Naive thymus-derived CD4-positive, alpha-beta T cell (primary cell): ENCODE results near the gene DTNB. TPM values are rescaled to one million over a fixed set of nuclear protein-coding genes. Genes with fewer than 3 reads are reported as not detected.

ENCODE experiments used
- ATAC-seq: fragments of 150-1000 bp; cut with Tn5 transposase; 2 replicates; pipeline ENCODE4 v1.10.0; 2021; ENCODE audit warnings: mild to moderate bottlenecking, moderate library complexity
- CTCF ChIA-PET: fragments of 350-600 bp; sonication (Branson Sonifier 250); formaldehyde crosslinking; loops from one replicate; lab custom pipeline; 2021; ENCODE audit warnings: antibody characterized with exemption; lab: Charles Lee
- POLR2A ChIA-PET: fragments of 350-600 bp; sonication (Branson Sonifier 250); formaldehyde crosslinking; loops from one replicate; lab custom pipeline; 2021; ENCODE audit warnings: antibody characterized with exemption, inconsistent platforms; lab: Charles Lee
- DNase-seq, 9 donors: peaks; one replicate each; pipeline versions ENCODE4 v3.0.0 to v3.0.0-alpha.2; 2020 to 2022; ENCODE audit warnings: mixed read lengths in 1 of 9
- H3K27ac ChIP-seq: one replicate; pipeline ENCODE4 v1.7.0; 2013; ENCODE audit warnings: mild to moderate bottlenecking, low read depth, low read length, moderate library complexity
- H3K27me3 ChIP-seq, 2 donors: one replicate each; pipeline ENCODE4 v1.7.0; 2013; ENCODE audit warnings: low read length in 2 of 2, mild to moderate bottlenecking in 2 of 2, moderate library complexity in 2 of 2; ENCODE audit not compliant: control insufficient read depth in 2 of 2, insufficient read depth in 2 of 2
- H3K36me3 ChIP-seq, 3 experiments: 1 replicate in 2 of 3; 2 replicates in 1 of 3; pipeline ENCODE4 v1.7.0; 2013; ENCODE audit warnings: low read length in 3 of 3, mild to moderate bottlenecking in 3 of 3, moderate library complexity in 1 of 3; ENCODE audit not compliant: insufficient read depth in 3 of 3, control insufficient read depth in 2 of 3
- H3K4me1 ChIP-seq, 2 donors: one replicate each; pipeline ENCODE4 v1.7.0; 2013; ENCODE audit warnings: low read length in 2 of 2, mild to moderate bottlenecking in 2 of 2, moderate library complexity in 1 of 2; ENCODE audit not compliant: control insufficient read depth in 2 of 2, insufficient read depth in 2 of 2
- H3K4me3 ChIP-seq: 2 replicates; pipeline ENCODE4 v1.7.0; 2013; ENCODE audit warnings: mild to moderate bottlenecking, low read length
- H3K9me3 ChIP-seq, 3 experiments: 1 replicate in 2 of 3; 2 replicates in 1 of 3; pipeline ENCODE4 v1.7.0; 2013; ENCODE audit warnings: low read length in 3 of 3; ENCODE audit not compliant: control insufficient read depth in 2 of 3
- H3K27ac Mint-ChIP-seq, 9 donors: one replicate each; pipeline ENCODE4 v1.8.0; 2020 to 2022; ENCODE audit warnings: mixed read lengths in 9 of 9, mild to moderate bottlenecking in 8 of 9, moderate library complexity in 5 of 9, inconsistent platforms in 2 of 9
- H3K27me3 Mint-ChIP-seq, 5 donors: one replicate each; pipeline ENCODE4 v1.8.0; 2021 to 2022; ENCODE audit warnings: mixed read lengths in 5 of 5, mild to moderate bottlenecking in 1 of 5
- H3K36me3 Mint-ChIP-seq, 5 donors: one replicate each; pipeline ENCODE4 v1.8.0; 2020 to 2022; ENCODE audit warnings: mixed read lengths in 5 of 5, mild to moderate bottlenecking in 3 of 5, inconsistent platforms in 1 of 5
- H3K4me1 Mint-ChIP-seq, 7 donors: one replicate each; pipeline ENCODE4 v1.8.0; 2020 to 2022; ENCODE audit warnings: mixed read lengths in 7 of 7, mild to moderate bottlenecking in 3 of 7, inconsistent platforms in 1 of 7
- H3K4me3 Mint-ChIP-seq, 10 donors: one replicate each; pipeline ENCODE4 v1.8.0; 2020 to 2022; ENCODE audit warnings: mild to moderate bottlenecking in 10 of 10, mixed read lengths in 10 of 10, moderate library complexity in 6 of 10, inconsistent platforms in 2 of 10
- H3K9me3 Mint-ChIP-seq, 11 donors: one replicate each; pipeline ENCODE4 v1.8.0; 2020 to 2022; ENCODE audit warnings: mixed read lengths in 11 of 11, mild to moderate bottlenecking in 4 of 11, inconsistent platforms in 1 of 11, moderate library complexity in 1 of 11
- intact Hi-C, 2 donors: fragments of 100-400 bp; cut with micrococcal nuclease; formaldehyde crosslinking; loops; one replicate each; pipeline ENCODE4 v1.15.1; 2023
- polyA plus RNA-seq, 2 donors: library from polyadenylated mRNA; unstranded; fragments of 300-500 nt; fragmentation: Illumina TruSeq; gene quantifications; one replicate each; pipeline ENCODE4 v1.2.3, GENCODE V29; 2021
- total RNA-seq, 6 experiments: library from RNA in 5 of 6; stranded (reverse) in 5 of 6; gene quantifications; 1 replicate in 5 of 6; 2 replicates in 1 of 6; pipeline ENCODE4 v1.2.3 and lab custom pipeline; 2021 to 2026

DTNB gene
- total and polyA plus RNA-seq, 7 experiments from 2014 or later, result 17.0 to 56.2 (median 33.1) TPM

DNA sequence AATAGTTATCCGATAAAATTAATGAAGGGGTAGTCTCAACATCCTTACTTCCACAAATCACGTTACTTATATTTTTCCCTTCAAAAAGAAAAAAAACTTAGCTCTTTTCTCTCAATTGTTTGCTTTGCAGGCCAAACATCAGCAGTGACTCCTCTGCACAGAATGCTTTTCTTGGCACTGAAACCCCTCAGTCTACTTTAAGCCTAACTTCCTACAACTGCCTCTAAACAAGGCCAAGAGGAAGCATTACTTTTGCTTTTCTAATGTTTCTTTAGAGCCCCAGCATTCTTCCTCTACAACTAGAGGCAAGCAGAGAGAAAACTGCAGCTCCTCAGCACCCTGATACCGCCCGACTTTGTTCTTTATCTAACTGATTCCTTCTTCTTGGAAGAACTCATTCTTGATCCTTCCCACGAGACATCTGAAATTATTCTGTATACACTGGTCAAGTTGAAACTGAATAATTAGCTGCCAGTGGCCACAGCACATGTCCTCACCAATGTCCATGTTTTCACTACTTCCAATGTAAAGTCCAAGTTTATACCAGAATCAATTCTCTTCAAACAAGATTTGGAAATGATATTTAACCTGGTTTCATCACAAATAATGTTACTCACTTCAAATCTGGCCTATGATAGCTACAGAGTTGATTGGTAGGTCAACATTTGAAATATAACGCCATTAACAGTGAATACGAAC is 55.3 kb downstream of the DTNB start:
- Mint-ChIP-seq H3K36me3 (peaks cover 4 to 43% (median 11%) of the 10 kb centered on the region in 5 donors), H3K27me3 (no peaks in the 10 kb centered on the region), H3K4me3 (no peak overlapping the region), H3K27ac (peak overlapping the region in 1 of 9 donors; percentile 19), H3K9me3 (no peaks in the 10 kb centered on the region), H3K4me1 (peaks cover 0 to 7% (median 0%) of the 10 kb centered on the region in 7 donors)
- POLR2A ChIA-PET, result no interaction called here
- H3K9me3 ChIP-seq, result no peaks in the 10 kb centered on the region
- no peak overlapping the region for H3K4me3 ChIP-seq
- no peaks in the 10 kb centered on the region for H3K27me3 ChIP-seq
- peaks cover 0 to 10% (median 0%) of the 10 kb centered on the region in 3 experiments for H3K36me3 ChIP-seq
- no peak for ATAC-seq
- no peak for DNase-seq
- intact Hi-C loops, result no loop called here
- CTCF ChIA-PET, result interaction anchor here (0.7 to 2.0 kb wide), 3 partner anchors 11 to 184 kb away, joined by 3 to 8 read pairs (median 4); no protein-coding TSS in a partner anchor
- H3K4me1 ChIP-seq, result no peaks in the 10 kb centered on the region
- H3K27ac ChIP-seq, result no peak overlapping the region

DNA sequence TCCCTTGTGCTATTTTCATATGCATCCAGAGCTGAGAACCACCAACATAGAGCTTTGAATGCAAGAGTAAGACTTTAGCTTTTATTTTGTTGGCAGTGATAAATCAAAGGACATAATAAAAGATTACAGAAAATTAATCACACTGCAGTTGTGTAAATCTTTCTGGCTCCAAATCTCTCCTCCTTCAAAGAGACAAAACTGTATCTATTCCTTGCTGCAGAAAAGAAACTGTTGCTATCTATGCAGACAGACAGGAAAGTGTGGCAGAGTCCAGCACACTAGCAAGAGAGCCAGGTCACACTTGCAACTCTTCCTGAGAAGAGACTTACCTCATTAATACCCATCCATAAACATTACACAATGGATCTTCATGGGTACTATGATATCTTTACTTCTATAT is 57.5 kb downstream of the DTNB start:
- ATAC-seq (no peak), DNase-seq (no peak)
- Mint-ChIP-seq H3K27ac (no peak overlapping the region), H3K4me3 (no peak overlapping the region), H3K4me1 (peaks cover 0 to 7% (median 0%) of the 10 kb centered on the region in 7 donors), H3K36me3 (peaks cover 0 to 31% (median 11%) of the 10 kb centered on the region in 5 donors), H3K27me3 (no peaks in the 10 kb centered on the region), H3K9me3 (no peaks in the 10 kb centered on the region)
- no peaks in the 10 kb centered on the region for H3K9me3 ChIP-seq
- H3K36me3 ChIP-seq, result peaks cover 0 to 3% (median 0%) of the 10 kb centered on the region in 3 experiments
- no peaks in the 10 kb centered on the region for H3K27me3 ChIP-seq
- no peaks in the 10 kb centered on the region for H3K4me1 ChIP-seq
- ChIA-PET CTCF (interaction anchor here (1.0 kb wide), 1 partner anchor 9 kb away, joined by 7 read pairs; no protein-coding TSS in a partner anchor), POLR2A (interaction anchor here (0.6 kb wide), 1 partner anchor 65 kb away, joined by 4 read pairs; no protein-coding TSS in a partner anchor)
- H3K4me3 ChIP-seq, result no peak overlapping the region
- intact Hi-C loops, result no loop called here
- H3K27ac ChIP-seq, result no peak overlapping the region

DNA sequence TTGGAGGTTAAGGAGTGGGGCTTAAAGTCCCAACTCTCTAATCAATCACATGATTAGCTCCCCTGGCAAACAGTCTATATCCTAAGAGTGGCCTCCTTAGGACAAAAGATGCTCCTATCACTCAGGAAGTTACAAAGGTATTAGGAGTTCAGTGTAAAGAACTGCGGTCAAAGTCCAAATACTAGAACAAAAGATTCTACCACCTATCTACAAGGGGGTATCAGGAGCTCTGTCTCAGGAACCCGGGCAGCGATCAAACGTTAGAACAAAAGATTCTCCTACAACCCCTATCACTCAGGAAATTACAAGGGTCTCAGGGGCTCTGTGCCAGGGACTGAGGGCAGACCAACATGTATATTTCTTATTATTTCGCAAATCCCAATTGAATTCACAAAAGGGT is 58.0 kb downstream of the DTNB start:
- Mint-ChIP-seq H3K36me3 (peaks cover 0 to 31% (median 11%) of the 10 kb centered on the region in 5 donors), H3K9me3 (no peaks in the 10 kb centered on the region), H3K4me3 (no peak overlapping the region), H3K27me3 (no peaks in the 10 kb centered on the region), H3K4me1 (peaks cover 0 to 9% (median 2%) of the 10 kb centered on the region in 7 donors), H3K27ac (peak overlapping the region in 1 of 9 donors; percentile 10)
- ATAC-seq (no peak), DNase-seq (no peak)
- no peaks in the 10 kb centered on the region for H3K4me1 ChIP-seq
- H3K27ac ChIP-seq, result no peak overlapping the region
- H3K36me3 ChIP-seq, result peaks cover 0 to 3% (median 0%) of the 10 kb centered on the region in 3 experiments
- H3K9me3 ChIP-seq, result no peaks in the 10 kb centered on the region
- POLR2A ChIA-PET, result interaction anchor here (0.6 kb wide), 1 partner anchor 65 kb away, joined by 4 read pairs; no protein-coding TSS in a partner anchor
- CTCF ChIA-PET, result interaction anchor here (1.0 kb wide), 1 partner anchor 8 kb away, joined by 7 read pairs; no protein-coding TSS in a partner anchor
- no peak overlapping the region for H3K4me3 ChIP-seq
- intact Hi-C loops, result no loop called here
- H3K27me3 ChIP-seq, result no peaks in the 10 kb centered on the region

DNA sequence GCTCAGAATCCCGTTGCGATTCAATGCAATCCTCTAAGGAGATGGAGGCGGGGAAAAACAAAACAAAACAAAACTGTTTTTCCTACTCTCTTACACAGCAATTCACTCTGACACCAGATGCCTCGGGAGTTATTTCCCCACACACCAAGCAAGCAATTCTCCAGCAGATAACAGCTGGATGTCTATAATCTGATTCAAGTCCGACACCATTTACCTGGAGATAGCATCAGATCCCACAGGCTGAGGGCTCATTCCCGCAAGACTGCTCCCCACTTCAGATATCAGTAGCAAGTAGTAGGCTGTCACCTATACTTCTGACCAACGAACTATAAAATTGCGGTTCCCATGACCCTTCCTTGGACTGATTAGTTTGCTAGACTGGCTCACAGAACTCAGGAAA is 58.7 kb downstream of the DTNB start:
- H3K27ac ChIP-seq, result no peak overlapping the region
- Mint-ChIP-seq H3K4me3 (no peak overlapping the region), H3K4me1 (peaks cover 0 to 11% (median 4%) of the 10 kb centered on the region in 7 donors), H3K27me3 (no peaks in the 10 kb centered on the region), H3K36me3 (peaks cover 0 to 26% (median 11%) of the 10 kb centered on the region in 5 donors), H3K9me3 (no peaks in the 10 kb centered on the region), H3K27ac (no peak overlapping the region)
- intact Hi-C loops, result no loop called here
- no peak for ATAC-seq
- no peaks in the 10 kb centered on the region for H3K9me3 ChIP-seq
- POLR2A ChIA-PET, result no interaction called here
- H3K4me1 ChIP-seq, result no peaks in the 10 kb centered on the region
- H3K27me3 ChIP-seq, result no peaks in the 10 kb centered on the region
- CTCF ChIA-PET, result no interaction called here
- H3K36me3 ChIP-seq, result peaks cover 0 to 3% (median 0%) of the 10 kb centered on the region in 3 experiments
- no peak for DNase-seq
- no peak overlapping the region for H3K4me3 ChIP-seq

DNA sequence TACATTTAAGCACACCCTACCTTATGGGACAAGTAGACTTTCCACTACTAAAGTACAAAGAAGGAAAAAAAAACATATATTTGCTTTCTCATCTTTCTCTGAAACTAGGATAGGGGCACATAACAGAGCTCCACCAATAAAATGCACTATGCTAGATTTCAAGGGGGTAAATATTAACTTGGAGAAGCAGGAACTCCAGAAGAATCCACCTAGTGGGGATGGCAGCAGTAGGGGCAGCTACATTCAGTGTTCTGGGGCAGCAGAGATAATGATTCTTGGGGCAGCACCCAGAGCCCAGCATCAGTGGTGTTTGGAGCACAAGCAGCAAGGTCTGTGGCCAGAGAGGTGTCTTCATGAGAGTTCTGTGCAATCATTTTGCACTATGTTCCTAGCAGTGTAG is 64.7 kb downstream of the DTNB start:
- Mint-ChIP-seq H3K4me3 (no peak overlapping the region), H3K27ac (peak overlapping the region in 2 of 9 donors; percentile 28 to 79), H3K36me3 (no peaks in the 10 kb centered on the region), H3K27me3 (no peaks in the 10 kb centered on the region), H3K9me3 (no peaks in the 10 kb centered on the region), H3K4me1 (peaks cover 0 to 13% (median 4%) of the 10 kb centered on the region in 7 donors)
- no peak overlapping the region for H3K4me3 ChIP-seq
- no peaks in the 10 kb centered on the region for H3K9me3 ChIP-seq
- no peak for DNase-seq
- no peaks in the 10 kb centered on the region for H3K27me3 ChIP-seq
- CTCF ChIA-PET, result interaction anchor here (0.8 to 5.5 kb wide), 2 partner anchors 37 to 91 kb away, joined by 4 to 80 read pairs; no protein-coding TSS in a partner anchor
- H3K4me1 ChIP-seq, result no peaks in the 10 kb centered on the region
- no peak overlapping the region for H3K27ac ChIP-seq
- no peak for ATAC-seq
- no peaks in the 10 kb centered on the region for H3K36me3 ChIP-seq
- intact Hi-C loops, result loop anchor here (5.0 kb wide), 4 partner anchors 54 to 539 kb away; no protein-coding TSS in a partner anchor
- POLR2A ChIA-PET, result interaction anchor here (0.6 to 1.2 kb wide), 2 partner anchors 270 to 692 kb away, joined by 3 to 4 read pairs; no protein-coding TSS in a partner anchor

DNA sequence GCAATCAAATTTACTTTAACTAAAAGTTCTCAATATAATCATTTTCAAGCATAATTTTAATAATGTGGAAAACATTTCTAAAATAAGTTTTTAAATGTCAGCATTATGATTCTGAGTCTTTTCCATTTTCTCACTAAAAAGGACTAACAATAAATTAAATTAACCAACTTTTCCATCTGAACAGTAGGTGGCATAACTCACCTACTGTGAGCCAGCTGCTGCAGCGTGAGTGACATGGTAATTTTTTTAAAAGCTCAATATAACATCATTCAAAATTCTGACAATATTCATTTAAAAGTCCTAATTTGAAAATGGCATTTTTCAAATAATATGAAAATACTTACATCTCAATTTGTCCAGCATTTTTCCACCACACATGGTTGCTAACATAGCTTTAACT is 66.5 kb downstream of the DTNB start:
- POLR2A ChIA-PET, result interaction anchor here (0.6 to 0.9 kb wide), 2 partner anchors 32 to 373 kb away, joined by 3 to 4 read pairs; no protein-coding TSS in a partner anchor
- Histone ChIP-seq H3K27me3 (no peaks in the 10 kb centered on the region), H3K9me3 (no peaks in the 10 kb centered on the region), H3K27ac (no peak overlapping the region), H3K4me1 (no peaks in the 10 kb centered on the region), H3K4me3 (no peak overlapping the region), H3K36me3 (no peaks in the 10 kb centered on the region)
- Mint-ChIP-seq H3K9me3 (no peaks in the 10 kb centered on the region), H3K27ac (no peak overlapping the region), H3K36me3 (peaks cover 0 to 3% (median 0%) of the 10 kb centered on the region in 5 donors), H3K4me3 (no peak overlapping the region), H3K4me1 (peaks cover 0 to 21% (median 4%) of the 10 kb centered on the region in 7 donors), H3K27me3 (no peaks in the 10 kb centered on the region)
- intact Hi-C loops, result loop anchor here (1.0 to 5.0 kb wide), 8 partner anchors 55 to 540 kb away; no protein-coding TSS in a partner anchor
- ATAC-seq (peak; percentile 57), DNase-seq (peak in 5 of 9 donors; percentile 20 to 47 (median 33))
- CTCF ChIA-PET, result interaction anchor here (0.6 to 5.5 kb wide), 18 partner anchors 8 to 1225 kb away, joined by 3 to 80 read pairs (median 4); no protein-coding TSS in a partner anchor
